HepG2 (cell line): ENCODE data around the gene VPS11. TPM values are rescaled to one million over a fixed set of nuclear protein-coding genes. Genes with fewer than 3 reads are reported as not detected.
A peak's percentile ranks its signal among the peaks of the same experiment; 100 is the strongest.

Source experiments
- ARHGAP35 ChIP-seq: sonication (generic); formaldehyde crosslinking; IDR thresholded peaks from 2 replicates; pipeline ENCODE4 v1.9.0; 2022; ENCODE audit warnings: mild to moderate bottlenecking, inconsistent platforms, moderate library complexity, missing genetic modification reagents, borderline replicate concordance
- BCLAF1 ChIP-seq: fragments of 450-650 bp; IDR thresholded peaks from 2 replicates; pipeline ENCODE4 v1.6.1; 2017; ENCODE audit warnings: mild to moderate bottlenecking
- ETV5 ChIP-seq: IDR thresholded peaks from 2 replicates; pipeline ENCODE4 v1.6.1; 2018; ENCODE audit warnings: missing biosample characterization, missing genetic modification reagents, inconsistent platforms, borderline replicate concordance
- HCFC1 ChIP-seq: fragments of 150-350 bp; IDR thresholded peaks from 2 replicates; pipeline ENCODE4 v1.6.1; 2014; ENCODE audit warnings: low read depth, low read length
- HNRNPL ChIP-seq: fragments of 200-400 bp; formaldehyde crosslinking; IDR thresholded peaks from 2 replicates; pipeline ENCODE4 v1.6.1; 2017; ENCODE audit warnings: mild to moderate bottlenecking, low read depth, low read length
- HOXD1 ChIP-seq: sonication (generic); formaldehyde crosslinking; IDR thresholded peaks from 2 replicates; pipeline ENCODE4 v1.5.0; 2020; ENCODE audit warnings: missing genetic modification reagents
- MXI1 ChIP-seq: IDR thresholded peaks from 3 replicates; pipeline ENCODE4 v1.6.1; 2012; ENCODE audit warnings: low read depth, low read length, inconsistent platforms, borderline replicate concordance
- SAFB2 ChIP-seq: sonication (generic); formaldehyde crosslinking; IDR thresholded peaks from 2 replicates; pipeline ENCODE4 v1.5.1; 2020; ENCODE audit warnings: missing genetic modification reagents, low read depth, mild to moderate bottlenecking, borderline replicate concordance
- TBX2 ChIP-seq: sonication (generic); formaldehyde crosslinking; IDR thresholded peaks from 2 replicates; pipeline ENCODE4 v1.5.0; 2020; ENCODE audit warnings: missing genetic modification reagents, mild to moderate bottlenecking, borderline replicate concordance
- ZNF256 ChIP-seq: sonication (generic); formaldehyde crosslinking; conservative IDR thresholded peaks from 2 replicates; pipeline ENCODE4 v1.4.0; 2020; ENCODE audit warnings: missing genetic modification reagents
- ZNF367 ChIP-seq: sonication (generic); formaldehyde crosslinking; IDR thresholded peaks from 2 replicates; pipeline ENCODE4 v1.4.0; 2020; ENCODE audit warnings: missing genetic modification reagents, borderline replicate concordance
- ZNF530 ChIP-seq: sonication (generic); formaldehyde crosslinking; IDR thresholded peaks from 2 replicates; pipeline ENCODE4 v1.5.0; 2020; ENCODE audit warnings: low read depth, mild to moderate bottlenecking, missing genetic modification reagents
- ZNF572 ChIP-seq: sonication (generic); formaldehyde crosslinking; IDR thresholded peaks from 2 replicates; pipeline ENCODE4 v1.5.1; 2020; ENCODE audit warnings: mild to moderate bottlenecking, missing genetic modification reagents
- ZNF639 ChIP-seq: conservative IDR thresholded peaks from 2 replicates; pipeline ENCODE4 v1.6.1; 2018; ENCODE audit warnings: missing genetic modification reagents
- ZNF776 ChIP-seq: sonication (generic); formaldehyde crosslinking; IDR thresholded peaks from 2 replicates; pipeline ENCODE4 v1.4.0; 2020; ENCODE audit warnings: mild to moderate bottlenecking, missing genetic modification reagents
- polyA plus RNA-seq, 8 experiments: library from polyadenylated mRNA; depleted of rRNA in 3 of 8; stranded (reverse) in 7 of 8; unstranded in 1 of 8; fragments of >200 nt; fragmentation: Illumina TruSeq in 4 of 8; extraction: Trizol in 4 of 8; gene quantifications; 2 replicates each; pipeline versions ENCODE4 v1.2.1 to v1.2.3, GENCODE V29; 2011 to 2016; ENCODE audit warnings: low read depth in 4 of 8, missing spikeins in 1 of 8, mixed read lengths in 1 of 8; ENCODE audit not compliant: insufficient read depth in 1 of 8
- total RNA-seq, 5 experiments: library from RNA; depleted of rRNA; stranded (reverse); fragments of >200 nt; fragmentation: Illumina TruSeq; extraction: Trizol; gene quantifications; 2 replicates each; pipeline ENCODE4 v1.2.3, GENCODE V29; 2016; ENCODE audit warnings: low read depth in 1 of 5
- TF ChIP-seq, protein P1 (sequence below): sonication (generic); formaldehyde crosslinking; IDR thresholded peaks from 2 replicates; pipeline ENCODE4 v1.5.0; 2020; ENCODE audit warnings: mild to moderate bottlenecking, missing genetic modification reagents
- TF ChIP-seq, protein P2 (sequence below): sonication (generic); formaldehyde crosslinking; IDR thresholded peaks from 2 replicates; pipeline ENCODE4 v1.4.0; 2020; ENCODE audit warnings: missing genetic modification reagents, borderline replicate concordance

VPS11 gene
- total and polyA plus RNA-seq, 2 of the 13 experiments (the other 11 are each of a cell fraction or from before 2014, with no cell fraction given), result 13.7 to 21.6 TPM

- no peak for TF ChIP-seq BCLAF1
- no peak for TF ChIP-seq ZNF639 (CRISPR knock-in tag)
- TF ChIP-seq ARHGAP35 (CRISPR knock-in tag), result no peak
- TF ChIP-seq TBX2 (CRISPR knock-in tag), result no peak
- TF ChIP-seq HNRNPL, result no peak
- TF ChIP-seq ZNF572 (CRISPR knock-in tag), result no peak
- no peak for TF ChIP-seq ZNF776 (CRISPR knock-in tag)
- no peak for TF ChIP-seq ZNF367 (CRISPR knock-in tag)
- peak; percentile 50; the same call in 1 of the 3 replicates for TF ChIP-seq MXI1
- TF ChIP-seq, protein P1, sequence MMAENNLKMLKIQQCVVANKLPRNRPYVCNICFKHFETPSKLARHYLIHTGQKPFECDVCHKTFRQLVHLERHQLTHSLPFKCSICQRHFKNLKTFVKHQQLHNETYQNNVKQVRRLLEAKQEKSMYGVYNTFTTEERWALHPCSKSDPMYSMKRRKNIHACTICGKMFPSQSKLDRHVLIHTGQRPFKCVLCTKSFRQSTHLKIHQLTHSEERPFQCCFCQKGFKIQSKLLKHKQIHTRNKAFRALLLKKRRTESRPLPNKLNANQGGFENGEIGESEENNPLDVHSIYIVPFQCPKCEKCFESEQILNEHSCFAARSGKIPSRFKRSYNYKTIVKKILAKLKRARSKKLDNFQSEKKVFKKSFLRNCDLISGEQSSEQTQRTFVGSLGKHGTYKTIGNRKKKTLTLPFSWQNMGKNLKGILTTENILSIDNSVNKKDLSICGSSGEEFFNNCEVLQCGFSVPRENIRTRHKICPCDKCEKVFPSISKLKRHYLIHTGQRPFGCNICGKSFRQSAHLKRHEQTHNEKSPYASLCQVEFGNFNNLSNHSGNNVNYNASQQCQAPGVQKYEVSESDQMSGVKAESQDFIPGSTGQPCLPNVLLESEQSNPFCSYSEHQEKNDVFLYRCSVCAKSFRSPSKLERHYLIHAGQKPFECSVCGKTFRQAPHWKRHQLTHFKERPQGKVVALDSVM (CRISPR knock-in tag), result 0 out of 2 replicates have a peak, but pooled peaks have one; percentile 25
- TF ChIP-seq ZNF530 (CRISPR knock-in tag), result no peak
- no peak for TF ChIP-seq ZNF256 (CRISPR knock-in tag)
- TF ChIP-seq ETV5 (CRISPR knock-in tag), result peak; percentile 46; the same call in 1 of the 2 replicates
- TF ChIP-seq SAFB2, result no peak
- TF ChIP-seq, protein P2, sequence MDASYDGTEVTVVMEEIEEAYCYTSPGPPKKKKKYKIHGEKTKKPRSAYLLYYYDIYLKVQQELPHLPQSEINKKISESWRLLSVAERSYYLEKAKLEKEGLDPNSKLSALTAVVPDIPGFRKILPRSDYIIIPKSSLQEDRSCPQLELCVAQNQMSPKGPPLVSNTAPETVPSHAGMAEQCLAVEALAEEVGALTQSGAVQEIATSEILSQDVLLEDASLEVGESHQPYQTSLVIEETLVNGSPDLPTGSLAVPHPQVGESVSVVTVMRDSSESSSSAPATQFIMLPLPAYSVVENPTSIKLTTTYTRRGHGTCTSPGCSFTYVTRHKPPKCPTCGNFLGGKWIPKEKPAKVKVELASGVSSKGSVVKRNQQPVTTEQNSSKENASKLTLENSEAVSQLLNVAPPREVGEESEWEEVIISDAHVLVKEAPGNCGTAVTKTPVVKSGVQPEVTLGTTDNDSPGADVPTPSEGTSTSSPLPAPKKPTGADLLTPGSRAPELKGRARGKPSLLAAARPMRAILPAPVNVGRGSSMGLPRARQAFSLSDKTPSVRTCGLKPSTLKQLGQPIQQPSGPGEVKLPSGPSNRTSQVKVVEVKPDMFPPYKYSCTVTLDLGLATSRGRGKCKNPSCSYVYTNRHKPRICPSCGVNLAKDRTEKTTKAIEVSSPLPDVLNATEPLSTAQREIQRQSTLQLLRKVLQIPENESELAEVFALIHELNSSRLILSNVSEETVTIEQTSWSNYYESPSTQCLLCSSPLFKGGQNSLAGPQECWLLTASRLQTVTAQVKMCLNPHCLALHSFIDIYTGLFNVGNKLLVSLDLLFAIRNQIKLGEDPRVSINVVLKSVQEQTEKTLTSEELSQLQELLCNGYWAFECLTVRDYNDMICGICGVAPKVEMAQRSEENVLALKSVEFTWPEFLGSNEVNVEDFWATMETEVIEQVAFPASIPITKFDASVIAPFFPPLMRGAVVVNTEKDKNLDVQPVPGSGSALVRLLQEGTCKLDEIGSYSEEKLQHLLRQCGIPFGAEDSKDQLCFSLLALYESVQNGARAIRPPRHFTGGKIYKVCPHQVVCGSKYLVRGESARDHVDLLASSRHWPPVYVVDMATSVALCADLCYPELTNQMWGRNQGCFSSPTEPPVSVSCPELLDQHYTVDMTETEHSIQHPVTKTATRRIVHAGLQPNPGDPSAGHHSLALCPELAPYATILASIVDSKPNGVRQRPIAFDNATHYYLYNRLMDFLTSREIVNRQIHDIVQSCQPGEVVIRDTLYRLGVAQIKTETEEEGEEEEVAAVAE, result no peak
- no peak for TF ChIP-seq HCFC1
- no peak for TF ChIP-seq HOXD1 (CRISPR knock-in tag)
Measured at GRCh38 chr11:119108857-119109221, 41.2 kb downstream of the VPS11 start (continued).
